Tibial artery (tissue), 4 donors: ENCODE measurements around the gene SF1.

Experiments used
- DNase-seq, 2 donors: peaks; one replicate each; pipeline ENCODE4 v3.0.0-alpha.2; 2019
- H3K27ac ChIP-seq, 2 donors: fragments of 200-600 bp; sonication (generic) in 1 of 2; 1 replicate in 1 of 2; 2 replicates in 1 of 2; pipeline ENCODE4 v1.5.1; 2018 to 2019; ENCODE audit warnings: mild to moderate bottlenecking in 1 of 2
- H3K27me3 ChIP-seq, 2 donors: fragments of 200-600 bp; sonication (generic) in 1 of 2; one replicate each; pipeline versions ENCODE4 v1.5.1 to v1.6.0; 2016 to 2019
- H3K36me3 ChIP-seq, 3 donors: fragments of 200-600 bp; sonication (generic) in 2 of 3; one replicate each; pipeline ENCODE4 v1.5.1; 2016 to 2019; ENCODE audit warnings: mild to moderate bottlenecking in 2 of 3
- H3K4me1 ChIP-seq, 4 donors: fragments of 200-600 bp; sonication (generic) in 2 of 4; 1 replicate in 3 of 4; 2 replicates in 1 of 4; pipeline ENCODE4 v1.5.1; 2016 to 2019
- H3K4me3 ChIP-seq, 2 donors: fragments of 200-600 bp; sonication (generic) in 1 of 2; 1 replicate in 1 of 2; 2 replicates in 1 of 2; pipeline ENCODE4 v1.5.1; 2018 to 2019; ENCODE audit warnings: mild to moderate bottlenecking in 2 of 2
- H3K9me3 ChIP-seq, 3 donors: fragments of 200-600 bp; sonication (generic) in 1 of 3; one replicate each; pipeline ENCODE4 v1.5.1; 2016 to 2019
- intact Hi-C: fragments of 100-400 bp; cut with DNase I; formaldehyde crosslinking; loops from one replicate; pipeline ENCODE4 v1.15.0; 2023; ENCODE audit warnings: low total_unique reads
- TF ChIP-seq, protein P1 (sequence below), 2 experiments: fragments of 200-600 bp in 1 of 2; fragments of 450-650 bp in 1 of 2; IDR thresholded peaks; one replicate each; pipeline ENCODE4 v1.5.1; 2017 to 2019; ENCODE audit warnings: antibody characterized with exemption in 2 of 2, mild to moderate bottlenecking in 1 of 2, moderate library complexity in 1 of 2

The SF1 gene

DNA sequence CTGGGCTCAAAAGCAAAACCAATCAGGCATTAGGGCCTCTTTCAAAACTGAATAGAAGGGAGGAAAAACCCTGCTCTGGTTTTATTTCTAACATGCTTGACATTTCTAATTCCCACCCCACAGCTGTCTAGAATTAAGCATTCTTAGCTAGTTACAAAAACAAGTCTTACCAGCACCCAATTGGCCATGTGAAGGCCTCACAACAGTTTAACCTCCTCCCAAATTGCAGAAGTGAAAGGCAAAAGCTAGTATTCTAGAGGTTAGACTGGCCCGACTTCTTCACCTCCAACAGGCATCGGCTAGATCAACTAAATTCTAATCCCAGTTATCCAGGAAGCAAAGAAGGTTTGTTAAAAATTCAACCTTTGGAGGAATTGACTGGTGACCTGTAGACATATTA lies 6.5 kb downstream of the SF1 start:
- H3K36me3 ChIP-seq, result peaks cover 96 to 99% (median 98%) of the 10 kb centered on the region in 3 donors
- no peak for DNase-seq
- H3K27me3 ChIP-seq, result no peaks in the 10 kb centered on the region
- no peaks in the 10 kb centered on the region for H3K9me3 ChIP-seq
- peaks cover 0 to 64% (median 46%) of the 10 kb centered on the region in 4 donors for H3K4me1 ChIP-seq
- TF ChIP-seq, protein P1, sequence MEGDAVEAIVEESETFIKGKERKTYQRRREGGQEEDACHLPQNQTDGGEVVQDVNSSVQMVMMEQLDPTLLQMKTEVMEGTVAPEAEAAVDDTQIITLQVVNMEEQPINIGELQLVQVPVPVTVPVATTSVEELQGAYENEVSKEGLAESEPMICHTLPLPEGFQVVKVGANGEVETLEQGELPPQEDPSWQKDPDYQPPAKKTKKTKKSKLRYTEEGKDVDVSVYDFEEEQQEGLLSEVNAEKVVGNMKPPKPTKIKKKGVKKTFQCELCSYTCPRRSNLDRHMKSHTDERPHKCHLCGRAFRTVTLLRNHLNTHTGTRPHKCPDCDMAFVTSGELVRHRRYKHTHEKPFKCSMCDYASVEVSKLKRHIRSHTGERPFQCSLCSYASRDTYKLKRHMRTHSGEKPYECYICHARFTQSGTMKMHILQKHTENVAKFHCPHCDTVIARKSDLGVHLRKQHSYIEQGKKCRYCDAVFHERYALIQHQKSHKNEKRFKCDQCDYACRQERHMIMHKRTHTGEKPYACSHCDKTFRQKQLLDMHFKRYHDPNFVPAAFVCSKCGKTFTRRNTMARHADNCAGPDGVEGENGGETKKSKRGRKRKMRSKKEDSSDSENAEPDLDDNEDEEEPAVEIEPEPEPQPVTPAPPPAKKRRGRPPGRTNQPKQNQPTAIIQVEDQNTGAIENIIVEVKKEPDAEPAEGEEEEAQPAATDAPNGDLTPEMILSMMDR (IDR thresholded peaks at IDR 0.05), result no peak
- no peak overlapping the region for H3K4me3 ChIP-seq
- no peak overlapping the region for H3K27ac ChIP-seq
- intact Hi-C loops, result no loop called here

DNA sequence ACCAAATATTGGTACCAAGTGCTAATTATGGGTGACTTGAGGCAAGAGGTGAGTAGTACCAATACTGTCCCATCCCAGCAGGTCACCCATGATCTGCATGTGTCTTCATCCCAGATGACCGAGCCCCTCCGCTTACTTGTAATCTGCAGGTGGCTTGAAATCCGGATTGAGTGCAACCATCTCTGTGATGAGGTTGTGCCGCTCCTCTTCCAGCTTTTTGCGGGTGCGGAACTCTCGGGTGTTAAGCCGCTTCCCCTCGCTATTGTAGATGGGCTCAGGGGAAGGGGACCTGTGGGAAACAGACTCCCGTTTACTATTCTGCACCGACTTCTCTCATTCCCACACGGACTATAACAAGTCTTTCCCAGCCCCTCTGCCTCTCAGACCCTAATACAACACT lies 8.2 kb downstream of the SF1 start:
- no peak overlapping the region for H3K4me3 ChIP-seq
- peak in 1 of 2 donors; percentile 16 for DNase-seq
- H3K36me3 ChIP-seq, result peaks cover 99 to 100% (median 100%) of the 10 kb centered on the region in 3 donors
- H3K27ac ChIP-seq, result no peak overlapping the region
- H3K27me3 ChIP-seq, result no peaks in the 10 kb centered on the region
- no peaks in the 10 kb centered on the region for H3K9me3 ChIP-seq
- TF ChIP-seq, protein P1 (IDR thresholded peaks at IDR 0.05), result no peak
- intact Hi-C loops, result no loop called here
- peaks cover 0 to 51% (median 33%) of the 10 kb centered on the region in 4 donors for H3K4me1 ChIP-seq

DNA sequence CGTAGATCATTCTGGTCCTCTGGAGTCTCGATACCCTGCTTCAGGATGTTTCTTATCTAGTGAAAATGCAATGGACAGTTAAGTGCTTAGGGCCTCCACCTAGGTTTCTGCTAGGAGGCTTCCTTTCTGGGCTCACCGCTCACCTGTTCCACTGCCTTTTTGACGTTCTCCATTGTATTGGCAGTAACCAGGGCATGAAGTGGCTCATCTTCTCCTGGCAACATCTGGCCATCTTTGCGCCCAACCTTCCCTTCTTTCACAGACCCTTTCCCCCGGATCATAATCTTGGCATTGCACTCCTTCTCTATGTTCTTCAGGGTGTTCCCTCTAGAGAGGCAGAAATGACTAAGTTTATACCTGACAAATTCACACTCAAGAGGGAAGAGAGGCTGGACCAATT lies 9.1 kb downstream of the SF1 start:
- no peaks in the 10 kb centered on the region for H3K9me3 ChIP-seq
- no peak overlapping the region for H3K4me3 ChIP-seq
- intact Hi-C loops, result no loop called here
- no peak for DNase-seq
- peaks cover 0 to 52% (median 32%) of the 10 kb centered on the region in 4 donors for H3K4me1 ChIP-seq
- no peak overlapping the region for H3K27ac ChIP-seq
- H3K27me3 ChIP-seq, result no peaks in the 10 kb centered on the region
- TF ChIP-seq, protein P1 (IDR thresholded peaks at IDR 0.05), result no peak
- H3K36me3 ChIP-seq, result peaks cover 99 to 100% (median 100%) of the 10 kb centered on the region in 3 donors

DNA sequence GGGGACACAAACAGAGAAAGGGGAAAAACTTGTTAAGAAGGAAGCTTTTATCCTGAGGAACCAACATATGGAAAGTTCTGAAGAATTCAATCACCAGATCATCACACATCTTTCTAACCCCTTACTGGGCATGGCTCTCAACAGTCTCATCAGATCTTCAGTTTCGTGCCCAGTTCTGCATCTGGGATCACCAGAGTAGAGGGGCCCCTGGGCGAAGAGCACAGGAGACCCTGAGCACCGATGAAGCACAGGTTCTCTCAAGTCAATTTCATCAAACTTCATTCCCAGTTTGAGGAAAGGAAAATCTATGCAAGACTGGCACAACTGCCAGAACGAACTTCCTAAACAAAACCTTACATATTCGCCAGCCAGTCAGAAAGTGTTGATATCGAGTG lies 10.0 kb downstream of the SF1 start:
- peaks cover 97 to 100% (median 99%) of the 10 kb centered on the region in 3 donors for H3K36me3 ChIP-seq
- TF ChIP-seq, protein P1 (IDR thresholded peaks at IDR 0.05), result no peak
- peaks cover 0 to 52% (median 37%) of the 10 kb centered on the region in 4 donors for H3K4me1 ChIP-seq
- no peaks in the 10 kb centered on the region for H3K9me3 ChIP-seq
- intact Hi-C loops, result no loop called here
- H3K4me3 ChIP-seq, result no peak overlapping the region
- peak overlapping the region; percentile 49 to 60 for H3K27ac ChIP-seq
- DNase-seq, result peak in 1 of 2 donors; percentile 3
- no peaks in the 10 kb centered on the region for H3K27me3 ChIP-seq

DNA sequence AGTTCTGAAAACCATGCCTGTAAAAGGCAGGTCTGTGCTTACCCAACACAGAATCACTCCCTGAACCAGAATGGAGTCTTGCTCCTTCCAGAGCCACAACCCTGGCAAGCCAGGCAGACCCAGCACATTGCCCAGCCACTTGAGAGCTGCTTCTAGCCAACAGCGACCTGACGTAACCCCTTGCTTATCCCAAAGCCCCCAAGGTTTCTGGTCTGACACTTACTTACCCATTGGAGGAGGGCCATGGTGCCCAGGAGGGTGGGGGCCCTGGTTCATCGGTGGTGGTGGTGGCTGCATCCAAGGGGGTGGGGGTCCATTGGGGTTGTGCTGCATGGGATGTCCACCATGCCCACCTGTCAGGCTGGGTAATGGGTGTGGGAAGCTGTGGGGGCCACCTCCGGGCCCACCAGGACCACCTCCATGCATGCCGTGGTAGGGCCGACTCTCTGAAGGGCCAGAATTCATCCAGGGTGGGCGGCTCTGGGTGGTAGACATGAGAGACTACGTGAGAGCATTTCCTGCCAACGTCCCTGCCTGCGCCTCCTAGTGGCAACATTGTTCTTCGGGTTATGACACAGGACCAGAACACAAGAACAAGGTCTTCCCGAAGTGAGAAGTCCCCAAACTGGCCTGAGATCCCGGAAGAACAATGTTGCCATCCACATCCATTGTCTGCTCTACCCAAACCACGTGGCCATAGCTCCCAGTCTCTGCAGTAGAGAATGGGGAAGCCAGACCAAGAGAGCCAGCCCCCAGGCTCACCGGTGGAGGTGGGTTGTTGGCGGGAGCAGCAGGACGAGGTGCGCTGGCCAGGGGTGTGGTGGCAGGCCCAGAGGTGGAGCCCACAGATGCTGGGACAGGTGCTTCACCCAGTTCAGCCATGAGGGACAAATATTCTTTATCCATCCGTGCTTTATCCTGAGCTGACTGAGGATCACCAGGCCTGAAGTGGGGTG lies 10.7 kb downstream of the SF1 start:
- Histone ChIP-seq H3K4me3 (no peak overlapping the region), H3K9me3 (no peaks in the 10 kb centered on the region), H3K4me1 (peaks cover 0 to 52% (median 38%) of the 10 kb centered on the region in 4 donors), H3K27ac (peak overlapping the region; percentile 49 to 60), H3K27me3 (no peaks in the 10 kb centered on the region), H3K36me3 (peaks cover 90 to 99% (median 95%) of the 10 kb centered on the region in 3 donors)
- intact Hi-C loops, result no loop called here
- peak; percentile 71 to 76 for DNase-seq
- TF ChIP-seq, protein P1 (IDR thresholded peaks at IDR 0.05), result peak; percentile 68 to 73
